HG03095 (cell line): ENCODE results near the gene CNTFR.

Experiments used
- ATAC-seq: cut with Tn5 transposase; IDR thresholded peaks from one replicate; pipeline ENCODE4 v1.9.1; 2021; ENCODE audit warnings: moderate library complexity; ENCODE audit not compliant: unreplicated experiment

CNTFR gene

GRCh38 chr9:34555936-34556525, 33.5 kb downstream of the CNTFR start:
- no peak for ATAC-seq

- ATAC-seq: no peak
Observed at GRCh38 chr9:34555500-34555899, 34.0 kb downstream of the CNTFR start.

GRCh38 chr9:34555002-34555348, 34.5 kb downstream of the CNTFR start:
- ATAC-seq: no peak

GRCh38 chr9:34554211-34555001, 35.1 kb downstream of the CNTFR start:
- no peak for ATAC-seq

- no peak for ATAC-seq
Observed at GRCh38 chr9:34553511-34554021, 36.0 kb downstream of the CNTFR start.

- no peak for ATAC-seq
Observed at GRCh38 chr9:34552986-34553385, 36.5 kb downstream of the CNTFR start.

- no peak for ATAC-seq
Observed at GRCh38 chr9:34552606-34552981, 36.9 kb downstream of the CNTFR start.

- no peak for ATAC-seq
Observed at GRCh38 chr9:34551751-34552605, 37.5 kb downstream of the CNTFR start.

GRCh38 chr9:34550681-34551270, 38.7 kb downstream of the CNTFR start:
- ATAC-seq: no peak

- no peak for ATAC-seq
Observed at GRCh38 chr9:34550016-34550680, 39.4 kb downstream of the CNTFR start.

- no peak for ATAC-seq
Observed at GRCh38 chr9:34549407-34549732, 40.2 kb downstream of the CNTFR start.

- ATAC-seq: no peak
Observed at GRCh38 chr9:34547960-34548611, 41.4 kb downstream of the CNTFR start.

- no peak for ATAC-seq
Observed at GRCh38 chr9:34546834-34547827, 42.4 kb downstream of the CNTFR start.

- ATAC-seq: no peak
Observed at GRCh38 chr9:34546102-34546833, 43.3 kb downstream of the CNTFR start.

- no peak for ATAC-seq
Observed at GRCh38 chr9:34545497-34545896, 44.0 kb downstream of the CNTFR start.

- no peak for ATAC-seq
Observed at GRCh38 chr9:34544035-34544434, 45.5 kb downstream of the CNTFR start.

- ATAC-seq: no peak
Observed at GRCh38 chr9:34541540-34541939, 48.0 kb downstream of the CNTFR start.

- no peak for ATAC-seq
Observed at GRCh38 chr9:34540827-34541226, 48.7 kb downstream of the CNTFR start.
